Activated CD4-positive, alpha-beta T cell treated with anti-CD3 and anti-CD28 coated beads for 36 hours (primary cell): Measurements from ENCODE around the gene FNDC11. TPM values are rescaled to one million over a fixed set of nuclear protein-coding genes. Genes with fewer than 3 reads are reported as not detected.
A peak's percentile ranks its signal among the peaks of the same experiment; 100 is the strongest.
"Not testable (repeated sequence)": the region's sequence is repeated elsewhere in the genome, so short reads cannot be mapped to it uniquely, and the experiment has no call there.

ENCODE experiments used
- ATAC-seq: fragments of 200-7000 bp; cut with Tn5 transposase; one replicate; pipeline ENCODE4 v1.10.0; 2021; ENCODE audit warnings: mild to moderate bottlenecking, moderate library complexity
- CTCF ChIA-PET: fragments of 350-600 bp; sonication (Branson Sonifier 250); formaldehyde crosslinking; loops from one replicate; lab custom pipeline; 2021; ENCODE audit warnings: antibody characterized with exemption; lab: Charles Lee
- POLR2A ChIA-PET: fragments of 350-600 bp; sonication (Branson Sonifier 250); formaldehyde crosslinking; loops from one replicate; lab custom pipeline; 2021; ENCODE audit warnings: antibody characterized with exemption, inconsistent platforms; lab: Charles Lee
- DNase-seq: peaks from one replicate; pipeline ENCODE4 v3.0.0-alpha.2; 2020
- H3K27ac Mint-ChIP-seq: one replicate; pipeline ENCODE4 v1.8.0; 2021; ENCODE audit warnings: mixed read lengths
- H3K27me3 Mint-ChIP-seq: one replicate; pipeline ENCODE4 v1.8.0; 2021; ENCODE audit warnings: mixed read lengths
- H3K36me3 Mint-ChIP-seq: one replicate; pipeline ENCODE4 v1.8.0; 2021; ENCODE audit warnings: low read depth, mixed read lengths
- H3K4me1 Mint-ChIP-seq: one replicate; pipeline ENCODE4 v1.8.0; 2021; ENCODE audit warnings: mixed read lengths
- H3K4me3 Mint-ChIP-seq: one replicate; pipeline ENCODE4 v1.8.0; 2021; ENCODE audit warnings: mild to moderate bottlenecking, moderate library complexity, mixed read lengths
- H3K9me3 Mint-ChIP-seq: one replicate; pipeline ENCODE4 v1.8.0; 2021; ENCODE audit warnings: low read depth, mixed read lengths
- intact Hi-C, 2 experiments: fragments of 100-400 bp; cut with DNase I in 1 of 2; cut with micrococcal nuclease in 1 of 2; formaldehyde crosslinking; loops; one replicate each; pipeline versions ENCODE4 v1.14.2 to v1.15.1; 2022 to 2024; cut with DNase I, micrococcal nuclease
- total RNA-seq, 2 experiments: library from RNA; stranded (reverse); gene quantifications; one replicate each; pipeline ENCODE4 v1.2.3, GENCODE V29; 2021

FNDC11 gene, protein sequence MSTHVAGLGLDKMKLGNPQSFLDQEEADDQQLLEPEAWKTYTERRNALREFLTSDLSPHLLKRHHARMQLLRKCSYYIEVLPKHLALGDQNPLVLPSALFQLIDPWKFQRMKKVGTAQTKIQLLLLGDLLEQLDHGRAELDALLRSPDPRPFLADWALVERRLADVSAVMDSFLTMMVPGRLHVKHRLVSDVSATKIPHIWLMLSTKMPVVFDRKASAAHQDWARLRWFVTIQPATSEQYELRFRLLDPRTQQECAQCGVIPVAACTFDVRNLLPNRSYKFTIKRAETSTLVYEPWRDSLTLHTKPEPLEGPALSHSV
- under 1 TPM; 0.18 to 0.27 TPM for total RNA-seq

GRCh38 chr20:63553933-63554290 lies at the start of gene FNDC11:
FNDC11 (plus strand) TSS chr20:63554159; CDS start chr20:63555664, 1,505 bp downstream.
- intact Hi-C loops = loop anchor here (1.0 to 2.0 kb wide), 12 partner anchors 16 to 426 kb away; partner anchors contain the start of genes ARFGAP1 (in 1 of the 2), DNAJC5 (in 1 of the 2), PPDPF (in 1 of the 2) and PTK6 (in 1 of the 2)
- Mint-ChIP-seq H3K4me3 (peak within 1 kb of the TSS; percentile 36), H3K27me3 (no peaks in the 10 kb centered on the region), H3K4me1 (peaks cover 11% of the 10 kb centered on the region), H3K9me3 (no peaks in the 10 kb centered on the region), H3K36me3 (no peaks in the 10 kb centered on the region), H3K27ac (peak within 1 kb of the TSS; percentile 45)
- DNase-seq = peak; percentile 62
- peak; percentile 4 for ATAC-seq
- ChIA-PET POLR2A (no interaction called here), CTCF (interaction anchor here (2.1 kb wide), 1 partner anchor 16 kb away, joined by 9 read pairs; the partner anchor contains the start of gene PTK6)

DNA sequence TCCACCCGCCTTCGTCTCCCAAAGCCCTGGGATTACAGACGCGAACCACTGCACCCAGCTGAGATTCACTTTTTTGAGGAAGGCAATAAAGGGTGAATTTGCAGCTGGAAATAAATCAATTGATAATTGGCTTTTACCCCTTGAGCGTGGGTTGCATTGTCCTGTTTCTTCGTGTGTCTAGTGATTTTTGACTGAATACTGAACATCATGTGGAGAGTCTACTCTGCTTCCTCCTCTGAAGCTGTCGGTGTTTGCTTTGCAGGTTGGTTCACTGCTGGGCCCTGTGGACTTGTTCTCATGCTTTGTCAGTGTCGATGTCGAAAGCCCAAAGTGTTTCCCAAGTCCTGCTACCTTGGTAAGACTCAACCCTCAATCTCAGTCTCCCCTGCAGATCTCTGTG lies 49.3 kb upstream of the FNDC11 start:
- CTCF ChIA-PET = interaction anchor here (0.6 kb wide), 1 partner anchor 10 kb away, joined by 3 read pairs; no protein-coding TSS in a partner anchor
- ATAC-seq (no peak), DNase-seq (no peak)
- Mint-ChIP-seq H3K27ac (no peak overlapping the region), H3K4me1 (peaks cover 3% of the 10 kb centered on the region), H3K4me3 (no peak overlapping the region), H3K9me3 (peaks cover 7% of the 10 kb centered on the region), H3K27me3 (peaks cover 24% of the 10 kb centered on the region), H3K36me3 (no peaks in the 10 kb centered on the region)
- POLR2A ChIA-PET = no interaction called here
- intact Hi-C loops = no loop called here

- ATAC-seq (no peak), DNase-seq (no peak)
- Mint-ChIP-seq H3K27ac (no peak overlapping the region), H3K9me3 (peaks cover 7% of the 10 kb centered on the region), H3K4me3 (no peak overlapping the region), H3K4me1 (peaks cover 3% of the 10 kb centered on the region), H3K36me3 (no peaks in the 10 kb centered on the region), H3K27me3 (peaks cover 28% of the 10 kb centered on the region)
- ChIA-PET CTCF (interaction anchor here (0.5 to 0.6 kb wide), 2 partner anchors 10 to 604 kb away, joined by 3 read pairs; no protein-coding TSS in a partner anchor), POLR2A (no interaction called here)
- intact Hi-C loops = no loop called here
Observed at GRCh38 chr20:63505281-63505680, 48.7 kb upstream of the FNDC11 start.

- peaks cover 30% of the 10 kb centered on the region for H3K27me3 Mint-ChIP-seq
- intact Hi-C loops = no loop called here
Observed at GRCh38 chr20:63505723-63506122, 48.2 kb upstream of the FNDC11 start.

DNA sequence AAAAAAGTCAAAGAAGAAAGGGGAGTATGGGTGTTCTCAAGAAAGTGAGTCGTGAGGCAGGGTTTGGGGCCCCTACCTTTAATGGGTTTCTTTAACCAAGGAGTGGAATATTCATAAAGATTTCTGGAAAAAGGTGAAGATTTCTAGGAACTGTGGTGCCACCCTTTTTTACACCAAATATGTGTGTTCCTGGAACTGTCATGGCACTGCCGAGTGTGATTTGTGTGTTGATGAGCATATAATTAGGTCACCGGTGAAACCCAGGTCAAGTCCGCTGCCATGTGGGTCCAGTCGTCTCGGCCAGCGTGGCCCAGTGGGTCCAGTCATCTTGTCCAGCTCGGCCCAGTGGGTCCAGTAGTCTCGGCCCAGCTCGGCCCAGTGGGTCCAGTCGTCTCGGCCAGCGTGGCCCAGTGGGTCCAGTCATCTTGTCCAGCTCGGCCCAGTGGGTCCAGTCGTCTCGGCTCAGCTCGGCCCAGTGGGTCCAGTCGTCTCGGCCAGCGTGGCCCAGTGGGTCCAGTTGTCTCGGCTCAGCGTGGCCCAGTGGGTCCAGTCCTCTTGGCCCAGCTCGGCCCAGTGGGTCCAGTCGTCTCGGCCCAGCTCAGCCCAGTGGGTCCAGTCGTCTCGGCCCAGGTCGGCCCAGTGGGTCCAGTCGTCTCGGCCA lies 46.7 kb upstream of the FNDC11 start:
- ATAC-seq (no peak), DNase-seq (no peak)
- ChIA-PET POLR2A (no interaction called here), CTCF (no interaction called here)
- Mint-ChIP-seq H3K9me3 (peaks cover 7% of the 10 kb centered on the region), H3K36me3 (no peaks in the 10 kb centered on the region), H3K27me3 (peaks cover 30% of the 10 kb centered on the region), H3K27ac (no peak overlapping the region), H3K4me1 (peaks cover 3% of the 10 kb centered on the region), H3K4me3 (no peak overlapping the region)
- intact Hi-C loops = no loop called here

More at GRCh38 chr20:63505723-63506122, 48.2 kb upstream of the FNDC11 start:
- DNase-seq = no peak
- ATAC-seq = no peak
- Mint-ChIP-seq H3K27ac (no peak overlapping the region), H3K4me3 (no peak overlapping the region), H3K36me3 (no peaks in the 10 kb centered on the region), H3K4me1 (peaks cover 3% of the 10 kb centered on the region), H3K9me3 (peaks cover 7% of the 10 kb centered on the region)
- ChIA-PET POLR2A (no interaction called here), CTCF (interaction anchor here (0.5 kb wide), 1 partner anchor 604 kb away, joined by 3 read pairs; no protein-coding TSS in a partner anchor)

- H3K36me3 Mint-ChIP-seq = no peaks in the 10 kb centered on the region
- ATAC-seq (no peak), DNase-seq (no peak)
- peaks cover 8% of the 10 kb centered on the region for H3K9me3 Mint-ChIP-seq
- no peak overlapping the region for H3K27ac Mint-ChIP-seq
- POLR2A ChIA-PET = no interaction called here
- intact Hi-C loops = no loop called here
- H3K4me3 Mint-ChIP-seq = peak overlapping the region; percentile 20
- CTCF ChIA-PET = no interaction called here
- peaks cover 3% of the 10 kb centered on the region for H3K4me1 Mint-ChIP-seq
- peaks cover 35% of the 10 kb centered on the region for H3K27me3 Mint-ChIP-seq
Observed at GRCh38 chr20:63508072-63508768, 45.7 kb upstream of the FNDC11 start.

DNA sequence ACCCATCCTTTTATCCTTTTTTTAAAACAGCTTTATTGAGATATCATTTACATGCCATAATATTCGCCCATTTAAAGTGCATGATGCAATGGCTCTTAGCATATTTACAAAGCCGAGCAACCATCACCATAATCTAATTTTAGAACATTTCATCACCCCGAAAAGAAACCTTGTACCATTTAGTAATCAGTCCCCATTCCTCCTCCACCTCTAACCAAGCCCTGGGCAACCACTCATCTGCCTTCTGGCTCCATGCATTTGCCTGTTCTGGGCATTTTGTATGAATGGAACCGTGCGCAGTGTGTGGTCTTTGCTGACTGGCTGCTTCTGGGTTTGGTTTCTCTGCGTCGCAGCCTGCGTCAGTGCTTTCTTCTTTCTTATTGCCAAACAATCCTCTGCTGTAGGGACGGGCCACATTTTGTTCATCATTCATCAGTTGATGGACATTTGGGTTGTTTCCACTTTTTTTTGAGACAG lies 44.8 kb upstream of the FNDC11 start:
- ChIA-PET POLR2A (no interaction called here), CTCF (no interaction called here)
- Mint-ChIP-seq H3K4me3 (no peak overlapping the region), H3K27ac (no peak overlapping the region), H3K27me3 (peaks cover 38% of the 10 kb centered on the region), H3K4me1 (peaks cover 3% of the 10 kb centered on the region), H3K36me3 (peaks cover under 1% of the 10 kb centered on the region), H3K9me3 (peaks cover 13% of the 10 kb centered on the region)
- ATAC-seq = no peak
- intact Hi-C loops = no loop called here
- no peak for DNase-seq

- no peak overlapping the region for H3K27ac Mint-ChIP-seq
- ChIA-PET POLR2A (no interaction called here), CTCF (no interaction called here)
- no peak for ATAC-seq
- H3K4me1 Mint-ChIP-seq = peaks cover 1% of the 10 kb centered on the region
- H3K36me3 Mint-ChIP-seq = peaks cover 4% of the 10 kb centered on the region
- peaks cover 29% of the 10 kb centered on the region for H3K27me3 Mint-ChIP-seq
- intact Hi-C loops = no loop called here
- no peak overlapping the region for H3K4me3 Mint-ChIP-seq
- H3K9me3 Mint-ChIP-seq = peaks cover 12% of the 10 kb centered on the region
- DNase-seq = no peak
Observed at GRCh38 chr20:63513207-63513606, 40.8 kb upstream of the FNDC11 start.

DNA sequence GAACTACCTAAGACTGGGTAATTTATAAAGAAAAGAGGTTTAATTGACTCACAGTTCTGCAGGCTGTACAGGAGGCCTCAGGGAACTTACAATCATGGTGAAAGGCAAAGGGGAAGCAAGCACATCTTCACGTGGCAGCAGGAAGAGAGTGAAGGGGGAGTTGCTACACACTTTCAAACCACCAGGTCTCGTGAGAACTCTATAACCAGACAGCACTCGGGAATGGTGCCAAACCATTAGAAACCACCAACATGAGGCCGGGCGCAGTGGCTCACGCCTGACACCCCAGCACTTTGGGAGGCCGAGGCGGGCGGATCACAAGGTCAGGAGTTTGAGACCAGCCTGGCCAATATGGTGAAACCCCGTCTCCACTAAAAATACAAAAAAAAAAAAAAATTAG lies 39.4 kb upstream of the FNDC11 start:
- H3K36me3 Mint-ChIP-seq, ATAC-seq, H3K4me3 Mint-ChIP-seq, H3K4me1 Mint-ChIP-seq, DNase-seq, intact Hi-C loops, H3K27ac Mint-ChIP-seq, CTCF ChIA-PET: not testable (repeated sequence)
- POLR2A ChIA-PET = interaction anchor here (0.6 kb wide), 1 partner anchor 24 kb away, joined by 7 read pairs; no protein-coding TSS in a partner anchor
- peaks cover 24% of the 10 kb centered on the region for H3K27me3 Mint-ChIP-seq
- H3K9me3 Mint-ChIP-seq = peaks cover 12% of the 10 kb centered on the region

DNA sequence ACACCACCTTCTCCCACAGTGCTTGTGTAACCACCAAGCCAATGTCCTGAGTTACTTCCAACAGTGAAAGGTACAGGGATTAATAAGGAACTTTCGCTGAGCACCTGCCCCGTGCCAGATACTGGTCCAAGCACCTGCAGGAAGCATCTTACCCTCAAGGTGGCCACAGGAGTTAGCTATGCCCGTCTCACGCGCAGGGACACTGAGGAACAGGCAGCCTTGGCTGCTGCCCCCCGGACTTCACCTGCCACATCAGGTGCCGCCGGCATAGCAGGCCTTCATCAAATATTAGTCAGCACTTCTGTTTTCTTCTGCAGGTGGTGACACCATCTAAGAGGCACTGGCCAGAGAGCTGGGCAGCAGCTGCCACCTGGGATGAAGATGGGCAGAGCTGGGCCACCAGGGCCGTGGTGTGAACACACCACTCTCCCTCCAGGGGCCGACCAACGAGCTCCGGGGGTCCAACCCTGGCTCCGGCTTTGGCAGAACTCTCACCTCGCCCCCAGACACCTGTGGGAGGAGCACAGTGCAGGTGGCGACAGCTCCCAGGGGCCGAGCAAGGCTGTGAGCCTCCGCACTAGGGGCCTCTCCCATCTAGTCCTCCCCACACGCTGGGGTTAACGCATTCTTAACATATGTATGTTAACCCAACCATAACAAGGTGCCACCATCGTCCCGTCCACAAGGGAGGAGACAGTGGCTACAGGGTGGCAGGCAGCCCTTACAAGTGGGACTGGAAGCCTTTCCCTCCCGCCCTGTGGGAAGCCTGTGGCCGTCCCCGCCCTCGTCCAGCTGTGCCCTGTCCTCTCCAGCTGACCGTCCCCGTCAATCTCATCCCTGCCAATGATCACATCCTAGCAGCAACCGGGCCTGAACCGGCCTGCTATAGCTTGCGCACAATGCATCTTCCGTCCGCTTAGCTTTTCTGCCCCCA lies 36.3 kb upstream of the FNDC11 start:
- H3K4me3 Mint-ChIP-seq = no peak overlapping the region
- ChIA-PET POLR2A (no interaction called here), CTCF (no interaction called here)
- peaks cover 13% of the 10 kb centered on the region for H3K27me3 Mint-ChIP-seq
- no peak overlapping the region for H3K27ac Mint-ChIP-seq
- peaks cover 11% of the 10 kb centered on the region for H3K4me1 Mint-ChIP-seq
- DNase-seq (no peak), ATAC-seq (no peak)
- H3K36me3 Mint-ChIP-seq = peaks cover 15% of the 10 kb centered on the region
- intact Hi-C loops = no loop called here
- H3K9me3 Mint-ChIP-seq = peaks cover 12% of the 10 kb centered on the region
